K562 (cell line): ENCODE data around the gene LSM14B. TPM values are rescaled to one million over a fixed set of nuclear protein-coding genes. Genes with fewer than 3 reads are reported as not detected.

Source experiments
- ATAC-seq: fragments of 200-7000 bp; cut with Tn5 transposase; 3 replicates; pipeline ENCODE4 v1.9.1; 2020; ENCODE audit warnings: moderate library complexity
- BruUV-seq: library from RNA; stranded (reverse); fragments of 400-500 nt; replicated peaks from 2 replicates; lab custom pipeline; 2021; lab: Mats Ljungman, UMichigan
- CTCF ChIA-PET: fragments of 300-600 bp; formaldehyde crosslinking; extraction: SDS; loops from one replicate; lab custom pipeline; 2021; ENCODE audit warnings: low intra/inter-chr PET ratio; lab: Yijun Ruan, JAX
- POLR2A ChIA-PET: fragments of 300-600, 350-650 bp; sonication (Branson Sonifier 250); formaldehyde crosslinking; extraction: SDS; loops from one replicate; lab custom pipeline; 2021; ENCODE audit warnings: antibody characterized with exemption, inconsistent platforms; lab: Yijun Ruan, JAX
- DNase-seq, 4 experiments: peaks; one replicate each; pipeline versions ENCODE4 v3.0.0 to v3.0.0-alpha.2; 2011 to 2018; ENCODE audit warnings: low spot score in 3 of 4, mixed read lengths in 3 of 4; ENCODE audit errors: extremely low read depth in 1 of 4
- FAIRE-seq: peaks from 2 replicates; lab custom pipeline; 2011; peaks lifted over from hg19 to GRCh38; lab: Jason Lieb, UNC
- H2AFZ ChIP-seq: 2 replicates; pipeline ENCODE4 v1.6.0; 2011; ENCODE audit warnings: low read depth, low read length, control low read depth, inconsistent platforms
- H3K27ac ChIP-seq: fragments of 200-600 bp; 3 replicates; pipeline ENCODE4 v1.8.0; 2011; ENCODE audit warnings: low read depth, mild to moderate bottlenecking, control low read depth, inconsistent platforms, low read length, moderate library complexity, mixed read lengths; ENCODE audit errors: extremely low read depth
- H3K27me3 ChIP-seq, 2 experiments: fragments of 300-600 bp in 1 of 2; 2 replicates in 1 of 2; 3 replicates in 1 of 2; pipeline versions ENCODE4 v1.6.0 to v1.8.0; 2011; ENCODE audit warnings: inconsistent platforms in 2 of 2, low read length in 2 of 2, mild to moderate bottlenecking in 1 of 2, mixed read lengths in 1 of 2, moderate library complexity in 1 of 2; ENCODE audit not compliant: control insufficient read depth in 2 of 2, insufficient read depth in 2 of 2
- H3K36me3 ChIP-seq: fragments of 300-600 bp; 3 replicates; pipeline ENCODE4 v1.8.0; 2011; ENCODE audit warnings: mild to moderate bottlenecking, low read length, inconsistent platforms; ENCODE audit not compliant: control insufficient read depth, insufficient read depth
- H3K4me1 ChIP-seq, 2 experiments: fragments of 200-600 bp in 1 of 2; replicated peaks in 1 of 2; 2 replicates in 1 of 2; 3 replicates in 1 of 2; pipeline versions ENCODE4 v1.5.1 to v1.8.0; 2011; ENCODE audit warnings: inconsistent platforms in 2 of 2, low read length in 2 of 2, mild to moderate bottlenecking in 1 of 2, mixed read lengths in 1 of 2, moderate library complexity in 1 of 2; ENCODE audit not compliant: control insufficient read depth in 2 of 2, insufficient read depth in 2 of 2
- H3K4me2 ChIP-seq: 2 replicates; pipeline ENCODE4 v1.6.1; 2011; ENCODE audit warnings: low read length, control low read depth, inconsistent platforms, mixed read lengths; ENCODE audit not compliant: insufficient read depth
- H3K4me3 ChIP-seq: fragments of 200-600 bp; sonication (generic), shearing (Covaris generic); 2 replicates; pipeline ENCODE4 v1.5.1; 2016; ENCODE audit warnings: control low read depth, inconsistent platforms
- H3K79me2 ChIP-seq: fragments of 200-600 bp; 3 replicates; pipeline ENCODE4 v1.8.0; 2011; ENCODE audit warnings: low read length, inconsistent platforms; ENCODE audit not compliant: control insufficient read depth, insufficient read depth
- H3K9ac ChIP-seq, 2 experiments: 2 replicates each; pipeline versions ENCODE4 v1.6.0 to v1.6.1; 2011; ENCODE audit warnings: low read depth in 2 of 2, low read length in 2 of 2, control low read depth in 1 of 2, inconsistent platforms in 1 of 2, mild to moderate bottlenecking in 1 of 2, mixed read lengths in 1 of 2; ENCODE audit not compliant: insufficient read depth in 1 of 2
- H3K9me1 ChIP-seq: one replicate; pipeline ENCODE4 v1.6.0; 2011; ENCODE audit warnings: inconsistent platforms, mild to moderate bottlenecking, low read length, moderate library complexity; ENCODE audit not compliant: control insufficient read depth, insufficient read depth
- H3K9me3 ChIP-seq: replicated peaks from 2 replicates; pipeline ENCODE4 v1.5.1; 2011; ENCODE audit warnings: low read depth, low read length, inconsistent platforms; ENCODE audit not compliant: control insufficient read depth, insufficient read depth
- H4K20me1 ChIP-seq: replicated peaks from 2 replicates; pipeline ENCODE4 v1.6.1; 2011; ENCODE audit warnings: low read length, inconsistent platforms, mixed read lengths; ENCODE audit not compliant: control insufficient read depth, insufficient read depth
- HIVEP1 ChIP-seq: fragments of 250-450 bp; sonication (Bioruptor Pico); IDR thresholded peaks from 2 replicates; pipeline ENCODE4 v1.4.0; 2020; ENCODE audit warnings: mild to moderate bottlenecking
- JUNB ChIP-seq: fragments of 450-650 bp; formaldehyde crosslinking; conservative IDR thresholded peaks from 2 replicates; pipeline ENCODE4 v1.4.0; 2020; ENCODE audit warnings: mild to moderate bottlenecking
- KLF16 ChIP-seq: IDR thresholded peaks from 2 replicates; pipeline ENCODE4 v1.6.1; 2016; ENCODE audit warnings: antibody characterized with exemption
- PHF20 ChIP-seq: fragments of 450-650 bp; IDR thresholded peaks from 2 replicates; pipeline ENCODE4 v1.6.1; 2018; ENCODE audit not compliant: partially characterized antibody
- TCFL5 ChIP-seq: fragments of 250-450 bp; sonication (Bioruptor Pico); conservative IDR thresholded peaks from 2 replicates; pipeline ENCODE4 v1.6.1; 2021; ENCODE audit warnings: mild to moderate bottlenecking, moderate library complexity, matching md5 sums
- ZNF133 ChIP-seq: fragments of 250-450 bp; sonication (Bioruptor Pico); IDR thresholded peaks from 2 replicates; pipeline ENCODE4 v1.4.0; 2020; ENCODE audit warnings: mild to moderate bottlenecking
- ZNF140 ChIP-seq: fragments of 250-450 bp; sonication (Bioruptor Pico); IDR thresholded peaks from 2 replicates; pipeline ENCODE4 v1.8.0; 2021; ENCODE audit warnings: moderate library complexity, mild to moderate bottlenecking, inconsistent platforms
- ZNF217 ChIP-seq: sonication (generic); formaldehyde crosslinking; IDR thresholded peaks from 2 replicates; pipeline ENCODE4 v1.8.0; 2022; ENCODE audit warnings: mild to moderate bottlenecking, missing genetic modification reagents
- ZNF23 ChIP-seq: fragments of 250-450 bp; sonication (Bioruptor Pico); IDR thresholded peaks from 2 replicates; pipeline ENCODE4 v1.4.0; 2020; ENCODE audit warnings: mild to moderate bottlenecking
- ZNF263 ChIP-seq: sonication (generic); formaldehyde crosslinking; IDR thresholded peaks from 2 replicates; pipeline ENCODE4 v1.8.0; 2022; ENCODE audit warnings: mild to moderate bottlenecking, missing genetic modification reagents, borderline replicate concordance
- ZNF316 ChIP-seq: fragments of 450-650 bp; IDR thresholded peaks from 2 replicates; pipeline ENCODE4 v1.6.1; 2016
- ZNF57 ChIP-seq: fragments of 450-650 bp; formaldehyde crosslinking; IDR thresholded peaks from 2 replicates; pipeline ENCODE4 v1.4.0; 2020; ENCODE audit warnings: mild to moderate bottlenecking, moderate library complexity
- ZNF696 ChIP-seq: fragments of 250-450 bp; sonication (Bioruptor Pico); conservative IDR thresholded peaks from 2 replicates; pipeline ENCODE4 v1.4.0; 2020; ENCODE audit warnings: mild to moderate bottlenecking, moderate library complexity
- WGBS: fragments of 100-300 bp; shearing (Covaris generic); methylation state at CpG from one replicate; pipeline ENCODE4 v1.1.6; 2016; ENCODE audit warnings: low coverage, mixed read lengths; ENCODE audit not compliant: insufficient coverage; ENCODE audit errors: missing lambda C conversion rate; 5-methylcytosine and 5-hydroxymethylcytosine counted together
- in situ Hi-C: fragments of 300-500 bp; cut with MboI; formaldehyde crosslinking; loops from 4 replicates; pipeline ENCODE4 v1.15.0; 2018; ENCODE audit warnings: inconsistent platforms, mixed read lengths
- intact Hi-C: fragments of 100-400 bp; cut with micrococcal nuclease; formaldehyde crosslinking; loops from 2 replicates; pipeline ENCODE4 v1.14.2; 2022
- polyA plus RNA-seq, 8 experiments: library from polyadenylated mRNA; depleted of rRNA in 4 of 8; stranded (reverse) in 5 of 8; unstranded in 3 of 8; fragments of >200 nt; fragmentation: Nextera tagmentation in 2 of 8; fragmentation: Illumina TruSeq in 1 of 8; extraction: Ambion mirVana in 2 of 8; extraction: Trizol in 1 of 8; gene quantifications; 2 replicates each; pipeline versions ENCODE4 v1.2.1 to v1.2.3, GENCODE V29; 2011 to 2014; ENCODE audit warnings: inconsistent platforms in 1 of 8, missing spikeins in 1 of 8
- total RNA-seq, 7 experiments: library from RNA; depleted of rRNA in 6 of 7; stranded (reverse); fragments of >200 nt in 6 of 7; fragmentation: Illumina TruSeq in 2 of 7; extraction: Trizol in 2 of 7; gene quantifications; 2 replicates each; pipeline versions ENCODE4 v1.2.1 to v1.2.3, GENCODE V29; 2011 to 2021; ENCODE audit warnings: low replicate concordance in 1 of 7
- TF ChIP-seq, protein P1 (sequence below): fragments of 450-650 bp; conservative IDR thresholded peaks from 2 replicates; pipeline ENCODE4 v1.6.1; 2016; ENCODE audit warnings: missing genetic modification characterization, low read depth, mild to moderate bottlenecking, missing compliant biosample characterization, moderate library complexity
- TF ChIP-seq, protein P2 (sequence below): sonication (generic); formaldehyde crosslinking; IDR thresholded peaks from 2 replicates; pipeline ENCODE4 v1.8.1; 2023; ENCODE audit warnings: mild to moderate bottlenecking, missing genetic modification reagents
- TF ChIP-seq, protein P3 (sequence below): sonication (generic); formaldehyde crosslinking; IDR thresholded peaks from 2 replicates; pipeline ENCODE4 v1.5.0; 2020; ENCODE audit warnings: missing genetic modification reagents
- TF ChIP-seq, protein P4 (sequence below): fragments of 250-450 bp; sonication (Bioruptor Pico); IDR thresholded peaks from 2 replicates; pipeline ENCODE4 v1.8.0; 2021; ENCODE audit warnings: moderate library complexity, mild to moderate bottlenecking, inconsistent platforms

The LSM14B gene
- total and polyA plus RNA-seq, 9 of the 15 experiments (the other 6 are each of a cell fraction or from before 2014, with no cell fraction given), result 0.66 to 36.0 (median 20.2) TPM

DNA sequence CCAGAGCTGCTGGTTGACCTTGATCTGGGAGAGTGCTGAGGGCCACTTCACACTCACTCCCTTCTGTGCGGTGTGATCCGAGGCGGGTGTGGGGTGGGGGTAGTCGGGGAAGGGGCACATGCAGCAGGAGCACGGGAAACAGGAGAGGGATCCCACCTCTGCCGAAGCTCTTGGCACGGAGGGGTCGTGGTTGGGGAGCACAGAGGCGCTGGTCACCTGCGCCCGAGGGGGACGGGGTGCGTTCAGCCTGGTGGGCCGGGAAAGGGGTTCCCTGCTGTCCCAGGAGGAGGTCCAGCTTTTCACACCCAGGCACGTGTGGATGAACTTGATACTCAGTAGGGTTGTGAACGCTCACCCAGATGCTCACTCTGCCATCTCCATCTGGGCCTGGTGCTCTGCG, 38.6 kb downstream of the LSM14B start:
- Histone ChIP-seq H3K9me3 (no peaks in the 10 kb centered on the region), H3K27me3 (no peaks in the 10 kb centered on the region), H2AFZ (no peak overlapping the region), H3K4me1 (peaks cover 2 to 48% of the 10 kb centered on the region in 2 experiments; a peak in 3 of 5 replicates), H3K9ac (no peak overlapping the region; a peak in 1 of 4 replicates), H3K4me2 (no peak overlapping the region), H4K20me1 (peaks cover 18% of the 10 kb centered on the region), H3K27ac (no peak overlapping the region), H3K79me2 (peaks cover 34% of the 10 kb centered on the region), H3K36me3 (peaks cover 91% of the 10 kb centered on the region; the same call in 2 of the 3 replicates), H3K9me1 (peaks cover 5% of the 10 kb centered on the region), H3K4me3 (no peak overlapping the region)
- ChIA-PET POLR2A (interaction anchor here (0.5 kb wide), 1 partner anchor 145 kb away, joined by 3 read pairs; no protein-coding TSS in a partner anchor), CTCF (no interaction called here)
- intact Hi-C loops, result no loop called here
- no TSS peak for BruUV-seq
- FAIRE-seq (no peak), ATAC-seq (no peak), DNase-seq (no peak)
- TF ChIP-seq ZNF263 (CRISPR knock-in tag) (no peak), JUNB (CRISPR knock-in tag) (no peak), TCFL5 (no peak), KLF16 (no peak), PHF20 (no peak), ZNF140 (CRISPR knock-in tag) (no peak), ZNF23 (CRISPR knock-in tag) (no peak), ZNF696 (CRISPR knock-in tag) (no peak), ZNF217 (no peak), ZNF133 (no peak), HIVEP1 (CRISPR knock-in tag) (no peak), ZNF57 (CRISPR knock-in tag) (no peak), ZNF316 (no peak)
- TF ChIP-seq, protein P1, sequence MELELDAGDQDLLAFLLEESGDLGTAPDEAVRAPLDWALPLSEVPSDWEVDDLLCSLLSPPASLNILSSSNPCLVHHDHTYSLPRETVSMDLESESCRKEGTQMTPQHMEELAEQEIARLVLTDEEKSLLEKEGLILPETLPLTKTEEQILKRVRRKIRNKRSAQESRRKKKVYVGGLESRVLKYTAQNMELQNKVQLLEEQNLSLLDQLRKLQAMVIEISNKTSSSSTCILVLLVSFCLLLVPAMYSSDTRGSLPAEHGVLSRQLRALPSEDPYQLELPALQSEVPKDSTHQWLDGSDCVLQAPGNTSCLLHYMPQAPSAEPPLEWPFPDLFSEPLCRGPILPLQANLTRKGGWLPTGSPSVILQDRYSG (tag), result no peak
- TF ChIP-seq, protein P2, sequence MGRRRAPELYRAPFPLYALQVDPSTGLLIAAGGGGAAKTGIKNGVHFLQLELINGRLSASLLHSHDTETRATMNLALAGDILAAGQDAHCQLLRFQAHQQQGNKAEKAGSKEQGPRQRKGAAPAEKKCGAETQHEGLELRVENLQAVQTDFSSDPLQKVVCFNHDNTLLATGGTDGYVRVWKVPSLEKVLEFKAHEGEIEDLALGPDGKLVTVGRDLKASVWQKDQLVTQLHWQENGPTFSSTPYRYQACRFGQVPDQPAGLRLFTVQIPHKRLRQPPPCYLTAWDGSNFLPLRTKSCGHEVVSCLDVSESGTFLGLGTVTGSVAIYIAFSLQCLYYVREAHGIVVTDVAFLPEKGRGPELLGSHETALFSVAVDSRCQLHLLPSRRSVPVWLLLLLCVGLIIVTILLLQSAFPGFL (CRISPR knock-in tag), result no peak
- TF ChIP-seq, protein P3, sequence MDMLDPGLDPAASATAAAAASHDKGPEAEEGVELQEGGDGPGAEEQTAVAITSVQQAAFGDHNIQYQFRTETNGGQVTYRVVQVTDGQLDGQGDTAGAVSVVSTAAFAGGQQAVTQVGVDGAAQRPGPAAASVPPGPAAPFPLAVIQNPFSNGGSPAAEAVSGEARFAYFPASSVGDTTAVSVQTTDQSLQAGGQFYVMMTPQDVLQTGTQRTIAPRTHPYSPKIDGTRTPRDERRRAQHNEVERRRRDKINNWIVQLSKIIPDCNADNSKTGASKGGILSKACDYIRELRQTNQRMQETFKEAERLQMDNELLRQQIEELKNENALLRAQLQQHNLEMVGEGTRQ (CRISPR knock-in tag), result no peak
- TF ChIP-seq, protein P4, sequence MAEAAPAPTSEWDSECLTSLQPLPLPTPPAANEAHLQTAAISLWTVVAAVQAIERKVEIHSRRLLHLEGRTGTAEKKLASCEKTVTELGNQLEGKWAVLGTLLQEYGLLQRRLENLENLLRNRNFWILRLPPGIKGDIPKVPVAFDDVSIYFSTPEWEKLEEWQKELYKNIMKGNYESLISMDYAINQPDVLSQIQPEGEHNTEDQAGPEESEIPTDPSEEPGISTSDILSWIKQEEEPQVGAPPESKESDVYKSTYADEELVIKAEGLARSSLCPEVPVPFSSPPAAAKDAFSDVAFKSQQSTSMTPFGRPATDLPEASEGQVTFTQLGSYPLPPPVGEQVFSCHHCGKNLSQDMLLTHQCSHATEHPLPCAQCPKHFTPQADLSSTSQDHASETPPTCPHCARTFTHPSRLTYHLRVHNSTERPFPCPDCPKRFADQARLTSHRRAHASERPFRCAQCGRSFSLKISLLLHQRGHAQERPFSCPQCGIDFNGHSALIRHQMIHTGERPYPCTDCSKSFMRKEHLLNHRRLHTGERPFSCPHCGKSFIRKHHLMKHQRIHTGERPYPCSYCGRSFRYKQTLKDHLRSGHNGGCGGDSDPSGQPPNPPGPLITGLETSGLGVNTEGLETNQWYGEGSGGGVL (CRISPR knock-in tag), result no peak
- in situ Hi-C loops, result no loop called here
- 83% methylated on average over 4 of the region's 17 CpGs for WGBS
